SK-N-SH (cell line): ENCODE data around the gene CD38. TPM values are rescaled to one million over a fixed set of nuclear protein-coding genes. Genes with fewer than 3 reads are reported as not detected.

Source experiments
- CTCF ChIA-PET: fragments of 300-600, 350-600 bp; formaldehyde crosslinking; extraction: SDS; loops from one replicate; lab custom pipeline; 2021; lab: Yijun Ruan, JAX
- POLR2A ChIA-PET: fragments of 350-600 bp; sonication (Branson Sonifier 250); formaldehyde crosslinking; extraction: SDS; loops from one replicate; lab custom pipeline; 2020; ENCODE audit warnings: antibody characterized with exemption, inconsistent platforms; lab: Yijun Ruan, JAX
- DNase-seq: peaks from one replicate; pipeline ENCODE4 v3.0.0; 2012
- H2AFZ ChIP-seq: fragments of 200-600 bp; sonication (generic); 2 replicates; pipeline ENCODE4 v1.8.1; 2016; ENCODE audit warnings: antibody characterized with exemption, mild to moderate bottlenecking, low read depth
- H3F3A ChIP-seq: fragments of 200-600 bp; sonication (generic); replicated peaks from 2 replicates; pipeline ENCODE3; 2016; ENCODE audit warnings: antibody characterized with exemption, mild to moderate bottlenecking; ENCODE audit not compliant: insufficient read depth
- H3K27ac ChIP-seq, 2 experiments: fragments of 200-500 bp in 1 of 2; fragments of 200-600 bp in 1 of 2; sonication (Bioruptor generic) in 1 of 2; sonication (generic), shearing (Covaris generic) in 1 of 2; 2 replicates each; pipeline versions ENCODE4 v1.5.1 to v1.6.1; 2014 to 2016; ENCODE audit warnings: low read depth in 2 of 2, inconsistent platforms in 1 of 2, low read length in 1 of 2, mild to moderate bottlenecking in 1 of 2, mixed read lengths in 1 of 2
- H3K27me3 ChIP-seq: fragments of 200-600 bp; sonication (generic), shearing (Covaris generic); 2 replicates; pipeline ENCODE4 v1.6.1; 2016; ENCODE audit warnings: mixed run types; ENCODE audit not compliant: insufficient read depth
- H3K36me3 ChIP-seq, 2 experiments: fragments of 200-500 bp in 1 of 2; fragments of 200-600 bp in 1 of 2; sonication (Bioruptor generic) in 1 of 2; sonication (generic) in 1 of 2; replicated peaks in 1 of 2; 2 replicates each; pipeline versions ENCODE3 to v1.5.1; 2014 to 2016; ENCODE audit warnings: low read length in 1 of 2, mild to moderate bottlenecking in 1 of 2; ENCODE audit not compliant: insufficient read depth in 2 of 2, control insufficient read depth in 1 of 2
- H3K4me1 ChIP-seq, 2 experiments: fragments of 200-500 bp in 1 of 2; fragments of 200-600 bp in 1 of 2; sonication (Bioruptor generic) in 1 of 2; sonication (generic), shearing (Covaris generic) in 1 of 2; 2 replicates each; pipeline versions ENCODE4 v1.5.1 to v1.6.1; 2014 to 2016; ENCODE audit warnings: low read depth in 1 of 2, low read length in 1 of 2, mixed run types in 1 of 2; ENCODE audit not compliant: insufficient read depth in 2 of 2, control insufficient read depth in 1 of 2
- H3K4me2 ChIP-seq: fragments of 200-600 bp; sonication (generic), shearing (Covaris generic); 2 replicates; pipeline ENCODE4 v1.6.1; 2017; ENCODE audit warnings: mixed run types
- H3K4me3 ChIP-seq, 2 experiments: fragments of 200-500 bp in 1 of 2; fragments of 200-600 bp in 1 of 2; sonication (Bioruptor generic) in 1 of 2; sonication (generic), shearing (Covaris generic) in 1 of 2; 2 replicates each; pipeline versions ENCODE4 v1.5.1 to v1.8.1; 2014 to 2016; ENCODE audit warnings: low read depth in 2 of 2, inconsistent platforms in 1 of 2, low read length in 1 of 2, mild to moderate bottlenecking in 1 of 2, mixed read lengths in 1 of 2, moderate library complexity in 1 of 2
- H3K79me2 ChIP-seq: fragments of 200-600 bp; sonication (generic); 2 replicates; pipeline ENCODE4 v1.8.1; 2017; ENCODE audit warnings: mild to moderate bottlenecking; ENCODE audit not compliant: insufficient read depth
- H3K9ac ChIP-seq: fragments of 200-600 bp; sonication (generic); 2 replicates; pipeline ENCODE4 v1.6.1; 2017; ENCODE audit warnings: mixed run types
- H3K9me2 ChIP-seq: fragments of 200-600 bp; sonication (generic); 2 replicates; pipeline ENCODE4 v1.6.1; 2017; ENCODE audit warnings: mixed run types
- H3K9me3 ChIP-seq: fragments of 200-600 bp; sonication (generic); 2 replicates; pipeline ENCODE4 v1.6.1; 2017; ENCODE audit warnings: mixed run types, mild to moderate bottlenecking, moderate library complexity
- H4K20me1 ChIP-seq: fragments of 200-600 bp; sonication (generic); 2 replicates; pipeline ENCODE4 v1.6.1; 2017; ENCODE audit warnings: mild to moderate bottlenecking, mixed run types; ENCODE audit not compliant: insufficient read depth
- CTCF ChIP-seq: fragments of 200-600 bp; sonication (generic); IDR thresholded peaks from 2 replicates; pipeline ENCODE4 v1.6.1; 2017; ENCODE audit warnings: antibody characterized with exemption, mild to moderate bottlenecking, moderate library complexity
- EZH2phosphoT487 ChIP-seq: fragments of 200-600 bp; sonication (generic); IDR thresholded peaks from 2 replicates; pipeline ENCODE4 v1.6.1; 2017; ENCODE audit warnings: low read depth, mixed run types, mild to moderate bottlenecking, antibody characterized with exemption, moderate library complexity, borderline replicate concordance
- FOXJ3 ChIP-seq: sonication (generic); formaldehyde crosslinking; IDR thresholded peaks from 2 replicates; pipeline ENCODE4 v1.5.1; 2020; ENCODE audit warnings: mild to moderate bottlenecking, missing genetic modification reagents
- FOXM1 ChIP-seq: IDR thresholded peaks from 2 replicates; pipeline ENCODE4 v1.4.0; 2012; ENCODE audit warnings: low read depth, mild to moderate bottlenecking
- GATA2 ChIP-seq: sonication (generic); formaldehyde crosslinking; IDR thresholded peaks from 2 replicates; pipeline ENCODE4 v1.5.0; 2020; ENCODE audit warnings: mild to moderate bottlenecking, missing genetic modification reagents
- MEF2A ChIP-seq: IDR thresholded peaks from 2 replicates; pipeline ENCODE4 v1.4.0; 2012; ENCODE audit warnings: low read depth, borderline replicate concordance
- NFIC ChIP-seq: IDR thresholded peaks from 2 replicates; pipeline ENCODE4 v1.4.0; 2012; ENCODE audit warnings: borderline replicate concordance
- PBX3 ChIP-seq: IDR thresholded peaks from 2 replicates; pipeline ENCODE4; 2012
- POLR2AphosphoS5 ChIP-seq: IDR thresholded peaks from 2 replicates; pipeline ENCODE4 v1.6.1; 2012; ENCODE audit warnings: low read depth, low read length
- RAD21 ChIP-seq: IDR thresholded peaks from 2 replicates; pipeline ENCODE4 v1.6.1; 2012; ENCODE audit warnings: mild to moderate bottlenecking, low read length
- REST ChIP-seq: IDR thresholded peaks from 2 replicates; pipeline ENCODE4 v1.6.1; 2012; ENCODE audit warnings: mild to moderate bottlenecking, low read depth, low read length, moderate library complexity
- SIN3A ChIP-seq: IDR thresholded peaks from 2 replicates; pipeline ENCODE4 v1.6.1; 2012; ENCODE audit warnings: low read depth, mild to moderate bottlenecking, low read length, moderate library complexity, borderline replicate concordance
- USF1 ChIP-seq: IDR thresholded peaks from 2 replicates; pipeline ENCODE4 v1.4.0; 2012; ENCODE audit warnings: low read depth, borderline replicate concordance
- USF2 ChIP-seq: fragments of 150-350 bp; IDR thresholded peaks from 2 replicates; pipeline ENCODE4 v1.6.1; 2017; ENCODE audit warnings: antibody characterized with exemption, low read length, low read depth, borderline replicate concordance
- ZBTB33 ChIP-seq: IDR thresholded peaks from 2 replicates; pipeline ENCODE4 v1.4.0; 2012; ENCODE audit warnings: low read depth, borderline replicate concordance
- WGBS: methylation state at CpG from one replicate; pipeline ENCODE4 v1.1.6; 2017; ENCODE audit warnings: low lambda C conversion rate; 5-methylcytosine and 5-hydroxymethylcytosine counted together
- polyA plus RNA-seq, 3 experiments: library from polyadenylated mRNA; depleted of rRNA; stranded (reverse); fragments of >200 nt; gene quantifications; 2 replicates each; pipeline ENCODE4 v1.2.3, GENCODE V29; 2012

Gene CD38
- 0.02 TPM in 1 of 2 replicates, not detected in the other for polyA plus RNA-seq (2012; rRNA removed)
- polyA plus RNA-seq (2012; cell fraction: cytosol; rRNA removed) = 0.01 and 0.04 TPM in 2 replicates
- polyA plus RNA-seq (2012; cell fraction: nucleus; rRNA removed) = 0.01 TPM in 2 replicates

GRCh38 chr4:15778289-15779241, at the start of gene CD38:
TSS of gene CD38 (plus strand) at chr4:15778328. CDS start at chr4:15778415, 87 bp downstream.
- peak; percentile 78 for DNase-seq
- Histone ChIP-seq H3K9ac (no peak within 1 kb of the TSS), H2AFZ (peak within 1 kb of the TSS; percentile 93), H3K4me2 (peak within 1 kb of the TSS; percentile 78), H3K36me3 (no peaks in the 10 kb centered on the region), H3K4me1 (peaks cover 0 to 10% of the 10 kb centered on the region in 2 experiments; a peak in 2 of 4 replicates), H3K27me3 (peaks cover 21% of the 10 kb centered on the region), H3K4me3 (peak within 1 kb of the TSS; percentile 59 to 66), H3K9me2 (no peaks in the 10 kb centered on the region), H3K9me3 (no peaks in the 10 kb centered on the region), H3F3A (no peaks in the 10 kb centered on the region), H3K79me2 (no peaks in the 10 kb centered on the region), H3K27ac (no peak within 1 kb of the TSS), H4K20me1 (no peaks in the 10 kb centered on the region)
- 6% methylated on average over 28 of the region's 76 CpGs for WGBS
- CTCF ChIA-PET = interaction anchor here (0.7 to 3.5 kb wide), 9 partner anchors 10 to 299 kb away, joined by 3 to 18 read pairs (median 4); no protein-coding TSS in a partner anchor
- TF ChIP-seq FOXM1 (no peak), MEF2A (no peak), CTCF (no peak), POLR2AphosphoS5 (no peak), EZH2phosphoT487 (no peak), PBX3 (no peak), REST (no peak), ZBTB33 (no peak), RAD21 (no peak), FOXJ3 (CRISPR knock-in tag) (no peak), NFIC (no peak), SIN3A (no peak), GATA2 (no peak), USF2 (no peak), USF1 (no peak)
- POLR2A ChIA-PET = no interaction called here
